ENCODE data around the gene LENG1.
A peak's percentile ranks its signal among the peaks of the same experiment; 100 is the strongest.

The LENG1 gene

GRCh38 chr19:54160182-54160811 is 776 bp upstream of the LENG1 start:
- TF ChIP-seq CTCF (IDR thresholded peaks at IDR 0.05; ENCODE audit: insufficient read depth, low read length) (no peak), SPI1 (IDR thresholded peaks at IDR 0.05; ENCODE audit: borderline replicate concordance, low read depth) (no peak), POLR2AphosphoS5 (IDR thresholded peaks at IDR 0.05; ENCODE audit: low read depth) (no peak), REST (IDR thresholded peaks at IDR 0.05; ENCODE audit: insufficient replicate concordance, low read depth) (no peak), GABPA (IDR thresholded peaks at IDR 0.05; ENCODE audit: low read depth) (no peak)
- peaks cover 2% of the 10 kb centered on the region for H3K27me3 ChIP-seq (ENCODE audit: insufficient read depth, poor library complexity, severe bottlenecking)
- peak overlapping the region; percentile 52 for H3K4me3 ChIP-seq (replicated peaks; ENCODE audit: insufficient read depth, low read length)
- peak overlapping the region; percentile 90 for H3K27ac ChIP-seq (replicated peaks)
- no peak for DNase-seq (ENCODE audit: low read depth in 1 of 2, low spot score in 1 of 2)

- no peak for DNase-seq (ENCODE audit: low read depth in 1 of 2, low spot score in 1 of 2)
- Histone ChIP-seq H3K27ac (replicated peaks) (peak overlapping the region; percentile 98), H3K4me3 (replicated peaks; ENCODE audit: insufficient read depth, low read length) (peak overlapping the region; percentile 46), H3K27me3 (ENCODE audit: insufficient read depth, poor library complexity, severe bottlenecking) (no peaks in the 10 kb centered on the region)
- TF ChIP-seq SPI1 (IDR thresholded peaks at IDR 0.05; ENCODE audit: borderline replicate concordance, low read depth) (no peak), GABPA (IDR thresholded peaks at IDR 0.05; ENCODE audit: low read depth) (no peak), CTCF (IDR thresholded peaks at IDR 0.05; ENCODE audit: insufficient read depth, low read length) (no peak), POLR2AphosphoS5 (IDR thresholded peaks at IDR 0.05; ENCODE audit: low read depth) (no peak)
These were observed 639 bp downstream of the LENG1 start for GRCh38 chr19:54158812-54159351.

GRCh38 chr19:54156953-54157352 is 2.6 kb downstream of the LENG1 start:
- TF ChIP-seq GABPA (IDR thresholded peaks at IDR 0.05; ENCODE audit: low read depth) (no peak), POLR2AphosphoS5 (IDR thresholded peaks at IDR 0.05; ENCODE audit: low read depth) (no peak), REST (IDR thresholded peaks at IDR 0.05; ENCODE audit: insufficient replicate concordance, low read depth) (no peak)
- Histone ChIP-seq H3K27ac (replicated peaks) (no peak overlapping the region), H3K4me3 (replicated peaks; ENCODE audit: insufficient read depth, low read length) (no peak overlapping the region), H3K27me3 (ENCODE audit: insufficient read depth, poor library complexity, severe bottlenecking) (no peaks in the 10 kb centered on the region)
- DNase-seq (ENCODE audit: low read depth in 1 of 2, low spot score in 1 of 2), result no peak

- no peak for DNase-seq (ENCODE audit: low read depth in 1 of 2, low spot score in 1 of 2)
- no peak overlapping the region for H3K4me3 ChIP-seq (replicated peaks; ENCODE audit: insufficient read depth, low read length)
- no peaks in the 10 kb centered on the region for H3K27me3 ChIP-seq (ENCODE audit: insufficient read depth, poor library complexity, severe bottlenecking)
- no peak for TF ChIP-seq GABPA (IDR thresholded peaks at IDR 0.05; ENCODE audit: low read depth)
- peak; percentile 58; the same call in 1 of the 2 replicates for TF ChIP-seq POLR2AphosphoS5 (IDR thresholded peaks at IDR 0.05; ENCODE audit: low read depth)
- H3K27ac ChIP-seq (replicated peaks), result no peak overlapping the region
These were observed 3.0 kb downstream of the LENG1 start for GRCh38 chr19:54156490-54156889.

Measured in HL-60 (cell line).